Spleen (tissue), 7 donors: Measurements from ENCODE around the gene SNRPA1.

Source experiments
- CTCF ChIP-seq, 11 experiments: fragments of 200-600 bp in 7 of 11; fragments of 450-650 bp in 4 of 11; sonication (generic) in 4 of 11; IDR thresholded peaks in 8 of 11; conservative IDR thresholded peaks in 3 of 11; 1 replicate in 7 of 11; 2 replicates in 4 of 11; pipeline versions ENCODE4 v1.4.0 to v1.8.0; 2016 to 2021; ENCODE audit warnings: antibody characterized with exemption in 11 of 11, inconsistent platforms in 4 of 11, mild to moderate bottlenecking in 1 of 11
- POLR2A ChIP-seq, 3 donors: fragments of 450-650 bp; IDR thresholded peaks; one replicate each; pipeline ENCODE4 v1.5.1; 2017; ENCODE audit warnings: antibody characterized with exemption in 3 of 3, mild to moderate bottlenecking in 1 of 3
- donor health status: DM: no; HTN: no; CAD: no; lungs with moderate emphysema.
- donor health status: DM: no; HTN: no; CAD: no.
- donor health status: DM: no; HTN: no; CAD: no.

- TF ChIP-seq CTCF (IDR thresholded peaks at IDR 0.05 in 8 of 11, conservative IDR thresholded peaks at IDR 0.05 in 3 of 11) (no peak), POLR2A (IDR thresholded peaks at IDR 0.05) (no peak)
Measured at GRCh38 chr15:101325263-101326025, 30.4 kb upstream of the SNRPA1 start.
